Endodermal cell (in vitro differentiated cells): ENCODE measurements around the gene PSMF1. TPM values are rescaled to one million over a fixed set of nuclear protein-coding genes. Genes with fewer than 3 reads are reported as not detected.

ENCODE experiments used
- DNase-seq: peaks from one replicate; pipeline ENCODE4 v3.0.0-alpha.2; 2017
- H3K27ac ChIP-seq: 2 replicates; pipeline ENCODE4 v1.5.1; 2013; ENCODE audit warnings: mild to moderate bottlenecking, low read depth, low read length, moderate library complexity
- H3K27me3 ChIP-seq: 2 replicates; pipeline ENCODE4 v1.6.1; 2013; ENCODE audit warnings: mild to moderate bottlenecking, low read length, moderate library complexity; ENCODE audit not compliant: insufficient read depth, control insufficient read depth, poor library complexity, severe bottlenecking
- H3K36me3 ChIP-seq: 2 replicates; pipeline ENCODE4 v1.7.0; 2013; ENCODE audit warnings: mild to moderate bottlenecking, low read length, moderate library complexity; ENCODE audit not compliant: control insufficient read depth, insufficient read depth
- H3K4me1 ChIP-seq: one replicate; pipeline ENCODE4 v1.7.0; 2013; ENCODE audit warnings: low read length; ENCODE audit not compliant: control insufficient read depth, insufficient read depth
- H3K4me3 ChIP-seq: 2 replicates; pipeline ENCODE4 v1.5.1; 2013; ENCODE audit warnings: mild to moderate bottlenecking, low read length, moderate library complexity
- H3K9ac ChIP-seq: 2 replicates; pipeline ENCODE4 v1.6.1; 2013; ENCODE audit warnings: mild to moderate bottlenecking, low read length, moderate library complexity; ENCODE audit not compliant: poor library complexity, severe bottlenecking; ENCODE audit errors: extremely low read depth
- H3K9me3 ChIP-seq: 2 replicates; pipeline ENCODE4 v1.6.1; 2013; ENCODE audit warnings: mild to moderate bottlenecking, low read length, moderate library complexity; ENCODE audit not compliant: control insufficient read depth
- H3K27ac Mint-ChIP-seq: 2 replicates; pipeline ENCODE4 v1.8.0; 2020; ENCODE audit warnings: mixed read lengths
- H3K27me3 Mint-ChIP-seq: 2 replicates; pipeline ENCODE4 v1.8.0; 2021; ENCODE audit warnings: mild to moderate bottlenecking, mixed read lengths; ENCODE audit not compliant: insufficient read depth
- H3K36me3 Mint-ChIP-seq: 2 replicates; pipeline ENCODE4 v1.8.0; 2020; ENCODE audit warnings: low read depth, mixed read lengths
- H3K4me1 Mint-ChIP-seq: 2 replicates; pipeline ENCODE4 v1.8.0; 2020; ENCODE audit warnings: mixed read lengths
- H3K4me3 Mint-ChIP-seq: 2 replicates; pipeline ENCODE4 v1.8.0; 2020; ENCODE audit warnings: mild to moderate bottlenecking, moderate library complexity, mixed read lengths
- H3K9me3 Mint-ChIP-seq: 2 replicates; pipeline ENCODE4 v1.8.0; 2020; ENCODE audit warnings: mild to moderate bottlenecking, mixed read lengths
- WGBS, 2 experiments: methylation state at CpG; one replicate each; pipeline versions ENCODE4 v1.1.5 to v1.1.7; 2013; ENCODE audit warnings: missing lambda C conversion rate in 2 of 2, mixed read lengths in 1 of 2; ENCODE audit not compliant: insufficient coverage in 1 of 2, insufficient read length in 1 of 2; 5-methylcytosine and 5-hydroxymethylcytosine counted together
- total RNA-seq, 2 donors: library from RNA; stranded (reverse); fragmentation: NEBNext Ultra II Directional in 1 of 2; extraction: Animal tissue kit (Norgen Biotek cat#: 25700) in 1 of 2; gene quantifications; 2 replicates in 1 of 2; 3 replicates in 1 of 2; pipeline ENCODE4 v1.2.1, GENCODE V29; 2021
- TF ChIP-seq, protein P1 (sequence below): fragments of 200-600 bp; sonication (generic); conservative IDR thresholded peaks from 2 replicates; pipeline ENCODE4 v1.5.0; 2021; ENCODE audit warnings: antibody characterized with exemption, mild to moderate bottlenecking

Gene PSMF1
- total RNA-seq, 2 donors from 2014 or later = 72.5 to 84.7 TPM

DNA sequence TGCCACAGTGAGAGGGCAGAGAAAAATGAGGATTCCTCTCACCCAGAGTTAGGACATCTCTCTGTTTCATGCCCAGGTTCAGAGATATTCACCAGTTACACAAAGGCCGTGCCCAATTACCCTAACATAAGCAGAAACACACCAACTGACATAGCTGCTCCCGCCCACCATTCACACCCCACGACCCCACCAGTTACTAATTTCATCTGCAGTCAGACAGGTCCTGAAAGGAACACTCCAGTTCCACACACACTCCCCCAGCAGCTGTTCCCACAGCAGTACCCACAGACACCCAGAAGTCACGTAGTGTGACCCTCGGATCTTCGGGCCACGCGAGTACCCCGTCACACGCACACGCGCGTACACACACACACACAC lies 65.8 kb downstream of the PSMF1 start:
- TF ChIP-seq, protein P1, sequence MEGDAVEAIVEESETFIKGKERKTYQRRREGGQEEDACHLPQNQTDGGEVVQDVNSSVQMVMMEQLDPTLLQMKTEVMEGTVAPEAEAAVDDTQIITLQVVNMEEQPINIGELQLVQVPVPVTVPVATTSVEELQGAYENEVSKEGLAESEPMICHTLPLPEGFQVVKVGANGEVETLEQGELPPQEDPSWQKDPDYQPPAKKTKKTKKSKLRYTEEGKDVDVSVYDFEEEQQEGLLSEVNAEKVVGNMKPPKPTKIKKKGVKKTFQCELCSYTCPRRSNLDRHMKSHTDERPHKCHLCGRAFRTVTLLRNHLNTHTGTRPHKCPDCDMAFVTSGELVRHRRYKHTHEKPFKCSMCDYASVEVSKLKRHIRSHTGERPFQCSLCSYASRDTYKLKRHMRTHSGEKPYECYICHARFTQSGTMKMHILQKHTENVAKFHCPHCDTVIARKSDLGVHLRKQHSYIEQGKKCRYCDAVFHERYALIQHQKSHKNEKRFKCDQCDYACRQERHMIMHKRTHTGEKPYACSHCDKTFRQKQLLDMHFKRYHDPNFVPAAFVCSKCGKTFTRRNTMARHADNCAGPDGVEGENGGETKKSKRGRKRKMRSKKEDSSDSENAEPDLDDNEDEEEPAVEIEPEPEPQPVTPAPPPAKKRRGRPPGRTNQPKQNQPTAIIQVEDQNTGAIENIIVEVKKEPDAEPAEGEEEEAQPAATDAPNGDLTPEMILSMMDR = no peak
- H3K4me1 ChIP-seq = peaks cover 5% of the 10 kb centered on the region
- H3K4me1 Mint-ChIP-seq = no peaks in the 10 kb centered on the region
- H3K27ac ChIP-seq = no peak overlapping the region
- DNase-seq = no peak
- no peaks in the 10 kb centered on the region for H3K9me3 ChIP-seq
- H3K9ac ChIP-seq = no peak overlapping the region
- WGBS, 2 experiments = 71% methylated on average over 13 of the region's 13 CpGs; no CpG with 5 or more reads in 1 of the 2 experiments
- no peaks in the 10 kb centered on the region for H3K36me3 ChIP-seq
- H3K36me3 Mint-ChIP-seq = peaks cover 3% of the 10 kb centered on the region
- H3K4me3 ChIP-seq = peak overlapping the region; percentile 45
- H3K27me3 Mint-ChIP-seq = peaks cover 38% of the 10 kb centered on the region
- no peaks in the 10 kb centered on the region for H3K9me3 Mint-ChIP-seq
- peak overlapping the region; percentile 62 for H3K4me3 Mint-ChIP-seq
- peaks cover 34% of the 10 kb centered on the region for H3K27me3 ChIP-seq
- H3K27ac Mint-ChIP-seq = no peak overlapping the region

DNA sequence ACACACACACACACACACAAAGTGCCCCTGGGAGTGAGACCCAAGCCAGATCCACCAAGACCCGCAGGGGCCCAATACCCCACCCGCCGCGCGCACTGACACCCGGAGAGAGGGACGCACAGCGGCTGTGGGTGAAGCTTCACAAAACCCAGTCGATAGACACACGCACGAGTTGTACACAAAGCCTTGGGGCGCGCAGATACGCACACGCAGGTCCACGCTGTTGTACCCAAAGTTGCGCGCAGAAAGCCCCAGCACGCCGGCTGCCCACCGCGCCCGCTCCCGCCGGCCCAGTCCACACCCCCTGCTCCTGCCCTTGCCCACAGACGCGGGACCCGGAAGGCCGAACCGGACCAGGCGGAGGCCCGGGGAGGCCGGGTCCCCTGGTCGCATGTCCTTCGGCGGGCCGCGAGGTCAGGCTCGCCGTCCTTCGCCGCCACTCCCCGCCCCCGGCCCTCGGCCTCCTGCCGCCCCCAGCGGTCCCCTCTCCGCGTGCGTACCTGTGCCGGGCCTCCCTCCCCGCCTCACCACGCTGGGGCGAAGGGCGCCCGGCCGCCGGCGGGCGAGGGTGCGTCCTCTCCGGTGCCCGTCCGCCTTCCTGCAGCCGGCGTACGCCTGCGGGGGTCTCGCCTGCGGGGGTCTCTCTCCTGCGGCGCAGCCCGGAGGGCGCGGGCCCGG lies 66.4 kb downstream of the PSMF1 start, which contains the start of gene TMEM74B:
TMEM74B (minus strand) TSS at position 344 of the 678 bp plus-strand sequence. CDS start 1,180 bp downstream, outside the sequence.
- Mint-ChIP-seq H3K4me1 (no peaks in the 10 kb centered on the region), H3K27me3 (peaks cover 44% of the 10 kb centered on the region), H3K9me3 (no peaks in the 10 kb centered on the region), H3K36me3 (peaks cover 3% of the 10 kb centered on the region), H3K4me3 (peak within 1 kb of the TSS; percentile 62), H3K27ac (no peak within 1 kb of the TSS)
- 2 to 6% methylated on average over 30 to 76 of the region's 76 CpGs for WGBS, 2 experiments
- H3K27me3 ChIP-seq = peaks cover 38% of the 10 kb centered on the region
- no peaks in the 10 kb centered on the region for H3K9me3 ChIP-seq
- TF ChIP-seq, protein P1 = no peak
- no peaks in the 10 kb centered on the region for H3K36me3 ChIP-seq
- H3K4me3 ChIP-seq = peak within 1 kb of the TSS; percentile 45
- no peak within 1 kb of the TSS for H3K27ac ChIP-seq
- no peak within 1 kb of the TSS for H3K9ac ChIP-seq
- peak; percentile 74 for DNase-seq
- H3K4me1 ChIP-seq = peaks cover 5% of the 10 kb centered on the region

DNA sequence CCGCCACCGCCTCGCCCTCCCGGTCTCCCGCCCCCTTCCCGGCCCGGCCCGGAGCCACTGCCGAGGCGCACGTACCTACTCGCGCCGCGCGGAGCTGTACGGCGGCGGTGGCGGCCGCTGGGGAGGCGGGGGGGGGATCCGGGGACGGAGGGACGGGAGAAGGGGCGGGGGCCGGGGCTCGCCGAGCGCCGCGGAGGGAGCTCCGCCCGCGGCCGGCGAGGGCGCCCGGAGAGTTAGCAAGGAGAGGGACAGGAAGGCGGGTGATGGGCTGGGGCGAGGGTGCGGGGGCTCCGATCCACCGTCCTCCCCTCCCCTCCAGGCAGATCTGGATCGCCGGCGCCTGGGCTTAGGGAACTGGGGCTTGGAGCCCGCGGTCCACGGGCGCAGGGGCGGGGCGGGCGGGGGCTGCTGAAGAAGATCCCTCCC lies 66.9 kb downstream of the PSMF1 start:
- Histone ChIP-seq H3K4me1 (peaks cover 5% of the 10 kb centered on the region), H3K36me3 (no peaks in the 10 kb centered on the region), H3K27me3 (peaks cover 44% of the 10 kb centered on the region), H3K9ac (no peak overlapping the region), H3K9me3 (no peaks in the 10 kb centered on the region), H3K27ac (no peak overlapping the region), H3K4me3 (peak overlapping the region; percentile 45)
- Mint-ChIP-seq H3K4me1 (no peaks in the 10 kb centered on the region), H3K36me3 (peaks cover 3% of the 10 kb centered on the region), H3K9me3 (no peaks in the 10 kb centered on the region), H3K4me3 (peak overlapping the region; percentile 62), H3K27me3 (peaks cover 49% of the 10 kb centered on the region), H3K27ac (no peak overlapping the region)
- WGBS, 2 experiments = 0% methylated on average over 41 of the region's 54 CpGs; no CpG with 5 or more reads in 1 of the 2 experiments
- TF ChIP-seq, protein P1 = no peak
- no peak for DNase-seq
